Fibroblast of skin of abdomen (primary cell): ENCODE measurements around the gene SCGB1C1. TPM values are rescaled to one million over a fixed set of nuclear protein-coding genes. Genes with fewer than 3 reads are reported as not detected.
"Not testable (repeated sequence)": the region's sequence is repeated elsewhere in the genome, so short reads cannot be mapped to it uniquely, and the experiment has no call there.

Source experiments
- DNase-seq: peaks from one replicate; pipeline ENCODE4 v3.0.0-alpha.2; 2013
- polyA plus RNA-seq, 2 experiments: library from polyadenylated mRNA; unstranded; fragments of 120-200 nt; gene quantifications; one replicate each; pipeline ENCODE4 v1.2.1, GENCODE V29; 2013; ENCODE audit not compliant: insufficient read length in 2 of 2

Gene SCGB1C1
- not detected for polyA plus RNA-seq (2013, experiment 1 of 2; ENCODE audit: insufficient read length)
- not detected for polyA plus RNA-seq (2013, experiment 2 of 2; ENCODE audit: insufficient read length)

DNA sequence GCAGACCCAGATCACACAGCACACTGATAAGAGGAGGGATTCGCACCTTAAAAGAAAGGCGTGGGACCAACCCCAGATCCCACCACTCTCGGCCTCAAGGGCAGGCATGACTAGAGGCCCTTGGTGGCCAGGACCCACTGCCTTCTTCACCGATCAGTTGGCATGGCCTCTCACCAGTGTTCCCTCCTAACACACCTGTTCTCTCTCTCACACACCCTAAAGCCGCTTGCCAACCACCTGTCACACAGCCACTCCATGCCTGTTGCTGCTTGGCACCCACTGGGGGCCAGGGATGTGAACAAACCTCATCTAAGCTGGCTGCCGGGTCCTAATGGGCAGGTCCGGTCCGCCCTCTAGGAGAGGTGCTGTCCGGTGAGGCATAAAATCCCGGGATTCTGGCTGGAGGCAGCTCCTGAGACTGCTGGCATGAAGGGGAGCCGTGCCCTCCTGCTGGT, at the start of gene SCGB1C1:
TSS of gene SCGB1C1 (plus strand) at position 405 of the 455 bp plus-strand sequence. CDS start at position 427, 22 bp downstream.
- not testable (repeated sequence) for DNase-seq

DNA sequence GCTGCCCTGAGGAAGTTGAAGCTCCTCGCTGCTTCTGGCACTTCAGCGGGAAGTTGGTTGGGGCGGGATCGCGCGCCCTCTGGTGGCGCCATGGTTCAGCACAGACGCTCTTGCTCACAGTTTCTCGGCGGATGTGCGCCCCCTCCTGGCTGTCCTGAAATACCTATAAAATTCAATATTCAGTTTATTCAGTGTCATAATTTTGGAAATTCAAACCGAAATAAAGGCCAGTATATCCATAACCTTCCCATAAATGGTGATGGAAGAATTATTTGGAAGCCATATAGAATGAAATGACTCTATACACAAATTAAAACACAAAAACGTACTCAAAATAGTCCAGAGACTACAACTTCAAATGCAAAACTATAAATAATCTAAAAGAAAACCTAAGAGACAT, 12.6 kb upstream of the SCGB1C1 start:
- DNase-seq = not testable (repeated sequence)

DNA sequence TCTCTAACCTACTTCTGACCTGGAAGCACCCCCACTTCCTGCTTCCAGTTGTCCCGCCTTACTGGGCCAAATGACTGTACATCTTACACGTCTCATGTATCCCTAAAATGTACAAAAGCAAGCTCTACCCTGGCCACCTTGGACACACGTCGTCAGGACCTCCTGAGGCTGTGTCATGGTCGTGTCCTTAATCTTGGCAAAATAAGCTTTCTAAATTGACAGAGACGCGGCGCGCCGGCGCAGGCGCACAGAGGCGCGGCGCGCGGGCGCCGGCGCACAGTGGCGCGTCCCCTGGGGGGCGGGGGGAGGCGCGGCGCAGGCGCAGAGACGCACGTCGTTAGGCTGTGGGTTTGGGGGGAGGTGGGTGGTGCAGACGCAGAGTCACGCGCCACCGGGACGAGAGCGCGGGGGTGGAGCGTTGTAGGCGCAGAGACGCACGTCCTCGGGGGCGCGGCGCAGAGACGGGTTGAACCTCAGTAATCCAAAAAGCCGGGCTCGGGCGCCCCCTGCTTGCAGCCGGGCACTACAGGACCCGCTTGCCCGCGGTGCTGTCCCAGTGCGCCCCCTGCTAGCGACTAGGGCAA, 3.6 kb upstream of the SCGB1C1 start:
- DNase-seq = not testable (repeated sequence)

DNA sequence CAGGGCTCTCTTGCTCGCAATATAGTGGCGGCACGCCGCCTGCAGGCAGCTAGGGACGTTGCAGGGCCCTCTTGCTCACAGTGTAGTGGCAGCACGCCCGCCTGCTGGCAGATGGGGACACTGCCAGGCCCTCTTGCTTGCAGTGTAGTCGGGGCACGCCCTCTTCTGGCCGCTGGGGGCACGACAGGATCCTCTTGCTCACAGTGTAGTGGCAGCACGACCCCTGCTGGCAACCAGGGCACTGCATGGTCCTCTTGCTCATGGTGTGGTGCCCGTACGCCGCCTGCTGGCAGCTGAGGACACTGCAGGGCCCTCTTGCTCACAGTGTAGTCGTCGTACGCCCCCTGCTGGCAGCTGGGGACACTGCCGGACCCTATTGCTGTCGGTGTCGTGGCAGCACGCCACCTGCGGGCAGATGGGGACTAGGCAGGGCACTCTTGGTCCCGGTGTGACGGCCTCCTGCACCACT, 3.0 kb upstream of the SCGB1C1 start:
- not testable (repeated sequence) for DNase-seq

DNA sequence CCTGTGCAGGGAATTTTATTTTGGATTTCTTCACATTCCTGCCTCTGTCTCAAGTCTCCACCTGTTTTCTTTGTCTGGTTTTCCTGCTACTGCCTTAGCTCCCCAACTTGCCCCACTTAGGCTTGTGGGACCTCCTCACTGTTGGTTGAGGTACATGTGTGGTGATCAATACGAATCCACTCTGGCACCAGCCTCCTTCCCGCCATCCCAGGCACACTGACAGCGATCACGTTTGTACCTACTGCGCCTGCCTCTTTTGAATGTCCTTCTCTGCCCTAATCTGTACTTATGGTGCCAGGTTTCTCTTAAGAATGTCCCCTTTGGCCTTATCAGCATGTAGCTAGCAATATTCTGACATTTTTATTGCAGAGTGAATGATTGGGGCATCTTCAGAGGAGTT, 2.3 kb upstream of the SCGB1C1 start:
- not testable (repeated sequence) for DNase-seq

DNA sequence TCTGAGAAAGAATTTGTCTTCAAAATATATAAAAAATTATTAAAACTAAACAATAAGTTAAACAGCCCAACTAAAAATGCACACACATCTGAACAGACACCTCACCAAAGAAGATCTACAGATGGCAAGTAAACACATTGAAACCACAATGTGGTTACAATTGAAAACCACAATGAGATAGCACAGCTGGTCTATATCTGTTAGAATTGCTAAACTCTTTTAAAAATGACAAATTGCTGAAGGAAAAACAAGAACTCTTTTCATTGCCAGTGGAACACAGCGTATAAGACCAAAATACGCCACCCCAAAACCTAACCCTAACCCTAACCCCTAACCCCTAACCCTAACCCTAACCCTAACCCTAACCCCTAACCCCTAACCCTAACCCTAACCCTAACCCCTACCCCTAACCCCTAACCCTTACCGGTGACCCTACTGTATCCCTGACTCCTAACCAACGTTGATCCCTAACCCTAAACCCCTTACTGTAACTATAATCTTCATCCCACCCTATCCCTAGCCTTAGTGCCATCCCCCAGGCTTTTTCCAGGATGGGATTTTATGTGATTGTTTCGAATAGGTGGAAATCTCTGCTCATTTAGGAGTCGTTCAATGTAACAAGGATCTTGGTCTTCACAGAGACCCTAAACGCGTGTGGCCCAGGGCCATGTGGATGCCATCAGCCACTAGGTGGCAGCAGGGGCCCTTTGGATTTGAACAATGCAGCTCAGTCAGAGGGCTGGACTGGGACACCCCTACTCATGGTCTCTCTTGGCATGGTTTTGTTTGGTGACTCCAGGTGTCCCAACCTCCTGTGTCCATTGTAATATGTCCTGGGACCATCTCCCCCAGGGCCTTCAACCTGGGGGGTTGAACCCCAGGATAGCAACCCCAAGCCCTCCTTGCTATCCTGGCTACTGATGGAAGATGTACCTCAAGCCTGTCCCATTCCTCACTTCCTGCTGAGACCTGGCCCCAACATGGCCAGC, 1.1 kb upstream of the SCGB1C1 start:
- DNase-seq = not testable (repeated sequence)

DNA sequence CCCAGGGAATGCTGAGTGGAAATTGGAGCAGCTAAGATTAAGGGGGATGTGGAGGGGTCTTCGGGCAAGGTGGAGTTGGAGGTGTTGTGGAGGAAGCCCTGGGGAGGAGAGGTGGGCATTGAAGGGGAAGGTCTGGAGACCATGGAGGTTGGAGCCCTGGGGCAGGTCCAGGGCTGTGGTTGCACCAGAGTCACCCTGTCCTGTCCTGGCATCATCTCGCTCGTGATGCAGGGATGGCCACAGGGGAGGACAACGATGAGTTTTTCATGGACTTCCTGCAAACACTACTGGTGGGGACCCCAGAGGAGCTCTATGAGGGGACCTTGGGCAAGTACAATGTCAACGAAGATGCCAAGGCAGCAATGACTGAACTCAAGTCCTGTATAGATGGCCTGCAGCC, 603 bp downstream of the SCGB1C1 start:
- not testable (repeated sequence) for DNase-seq

DNA sequence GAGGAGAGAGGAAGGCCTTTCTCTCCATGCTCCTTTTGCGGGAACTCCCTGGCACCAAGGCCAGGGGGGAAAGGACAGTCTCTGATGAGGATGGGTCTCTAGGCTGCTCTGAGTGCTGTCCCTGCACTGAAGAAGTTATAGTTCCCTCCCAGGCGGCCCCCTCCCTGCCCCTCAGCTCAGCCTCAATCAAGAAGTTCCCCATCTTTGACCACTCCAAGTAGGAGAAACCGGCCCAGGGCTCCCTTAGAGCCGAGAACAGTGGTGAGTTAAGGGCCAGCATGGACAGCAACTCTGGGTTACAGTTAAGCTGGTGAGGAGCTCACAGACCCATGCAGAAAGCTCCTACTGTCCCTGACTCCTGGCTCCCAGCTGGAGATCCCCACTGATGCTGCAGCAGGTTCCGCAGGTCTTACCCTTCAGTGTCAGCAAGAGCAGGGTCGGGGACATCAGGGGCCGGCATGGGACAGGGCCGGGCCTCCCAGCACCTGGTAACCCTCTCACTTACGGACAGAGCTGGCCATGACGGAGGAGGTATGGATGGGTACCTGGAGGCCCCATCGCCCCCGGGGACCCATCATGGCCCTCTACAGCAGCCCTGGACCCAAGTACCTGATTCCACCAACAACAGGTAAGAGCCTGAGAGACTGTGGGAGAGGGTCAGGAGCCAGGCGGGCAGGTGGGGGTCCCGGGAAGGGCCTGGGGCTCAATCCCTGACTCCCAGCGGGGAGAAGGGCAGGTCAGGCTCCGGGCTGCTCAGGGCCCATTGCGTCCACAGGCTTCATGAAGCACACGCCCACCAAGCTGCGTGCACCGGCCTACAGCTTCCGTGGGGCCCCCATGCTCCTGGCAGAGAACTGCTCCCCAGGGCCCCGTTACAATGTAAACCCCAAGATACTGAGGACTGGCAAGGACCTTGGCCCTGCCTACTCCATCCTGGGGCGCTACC, 4.2 kb downstream of the SCGB1C1 start:
- DNase-seq = no peak

DNA sequence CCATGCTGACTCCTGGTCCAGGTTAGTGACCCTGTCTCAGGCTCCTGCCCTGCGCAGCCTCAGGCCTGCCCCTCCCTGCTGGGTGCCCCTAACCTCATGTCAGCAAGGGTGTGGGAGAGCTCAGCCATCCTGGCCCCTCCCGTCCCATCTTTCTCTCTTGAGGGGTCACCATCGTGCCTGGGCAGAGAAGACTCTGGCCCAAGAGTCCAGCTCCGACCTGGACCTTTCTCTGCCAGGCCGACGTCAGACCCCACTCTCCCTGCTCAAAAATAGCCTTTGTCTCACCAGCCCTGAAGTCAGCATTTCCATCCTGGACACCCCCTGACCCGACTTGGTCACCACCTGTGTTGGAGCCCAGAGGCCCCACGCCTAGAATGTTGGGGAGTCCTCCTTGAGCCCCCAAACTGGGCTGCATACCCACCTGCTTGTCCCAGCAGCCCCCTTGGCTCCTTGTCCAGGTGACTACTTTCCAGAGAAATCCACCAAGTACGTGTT, 4.9 kb downstream of the SCGB1C1 start:
- no peak for DNase-seq

DNA sequence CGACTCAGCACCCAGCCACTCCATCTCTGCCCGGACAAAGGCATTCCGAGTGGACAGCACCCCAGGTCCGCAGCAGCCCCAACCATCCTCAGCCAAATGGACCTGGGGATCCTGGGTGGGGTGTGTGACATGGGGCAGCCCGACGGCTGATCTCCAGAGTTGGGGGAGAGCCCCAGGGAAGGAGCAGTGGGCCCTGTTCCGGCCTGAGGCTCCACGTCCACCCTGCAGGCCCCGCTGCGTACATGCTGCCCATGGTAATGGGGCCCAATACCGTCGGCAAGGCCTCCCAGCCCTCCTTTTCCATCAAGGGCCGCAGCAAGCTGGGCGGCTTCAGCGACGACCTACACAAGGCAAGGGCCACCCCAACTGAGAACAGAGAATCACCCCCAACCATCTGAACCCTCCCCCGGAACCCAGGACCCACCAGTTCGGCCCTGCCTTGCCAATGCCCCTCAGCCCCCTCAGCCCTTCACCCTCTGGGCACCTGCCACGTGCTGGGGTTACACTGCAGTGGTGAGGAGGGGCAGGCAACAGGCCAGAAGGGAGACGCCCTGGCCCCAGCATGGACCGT, 5.4 kb downstream of the SCGB1C1 start:
- no peak for DNase-seq

DNA sequence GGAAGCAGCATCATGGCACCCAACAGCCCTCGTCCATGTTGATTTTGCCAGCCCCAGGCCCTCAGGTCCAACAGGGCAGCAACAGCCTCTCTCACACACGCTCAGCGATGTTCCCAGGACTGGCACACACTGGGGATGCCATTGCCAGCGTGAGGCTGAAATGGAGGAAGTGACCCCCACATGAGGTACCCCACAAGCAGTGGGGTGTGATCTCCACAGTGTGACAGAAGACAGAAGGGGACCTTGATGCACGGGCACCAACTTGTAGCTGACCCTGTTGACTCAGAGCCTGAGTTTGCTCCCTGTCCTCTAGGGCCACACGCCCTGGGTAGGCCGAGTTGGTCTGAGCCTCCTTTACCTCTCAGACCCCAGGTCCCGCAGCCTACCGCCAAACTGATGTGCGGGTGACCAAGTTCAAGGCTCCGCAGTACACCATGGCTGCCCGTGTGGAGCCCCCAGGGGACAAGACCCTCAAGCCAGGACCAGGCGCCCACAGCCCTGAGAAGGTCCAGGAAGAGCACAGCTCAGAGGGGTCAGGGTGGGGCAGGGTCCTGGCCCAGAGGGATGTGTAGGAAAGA, 6.2 kb downstream of the SCGB1C1 start:
- no peak for DNase-seq

DNA sequence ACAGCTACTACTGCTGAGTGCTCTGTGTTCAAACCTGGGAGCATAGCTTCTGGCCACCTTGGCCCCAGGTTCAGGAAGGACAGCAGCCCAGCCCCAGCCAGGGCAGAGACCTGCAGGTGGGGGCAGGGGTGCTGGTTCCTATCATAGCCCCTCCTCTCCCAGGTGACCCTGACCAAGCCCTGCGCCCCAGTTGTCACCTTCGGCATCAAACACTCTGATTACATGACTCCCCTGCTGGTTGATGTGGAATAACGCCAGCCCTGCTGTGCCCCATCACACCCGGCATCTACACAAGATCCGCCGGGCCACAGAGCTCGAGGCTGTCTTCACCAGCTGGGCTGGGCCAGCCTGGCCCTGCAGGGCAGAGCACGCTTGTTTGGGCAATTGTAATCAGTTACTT, 6.9 kb downstream of the SCGB1C1 start:
- DNase-seq = no peak

DNA sequence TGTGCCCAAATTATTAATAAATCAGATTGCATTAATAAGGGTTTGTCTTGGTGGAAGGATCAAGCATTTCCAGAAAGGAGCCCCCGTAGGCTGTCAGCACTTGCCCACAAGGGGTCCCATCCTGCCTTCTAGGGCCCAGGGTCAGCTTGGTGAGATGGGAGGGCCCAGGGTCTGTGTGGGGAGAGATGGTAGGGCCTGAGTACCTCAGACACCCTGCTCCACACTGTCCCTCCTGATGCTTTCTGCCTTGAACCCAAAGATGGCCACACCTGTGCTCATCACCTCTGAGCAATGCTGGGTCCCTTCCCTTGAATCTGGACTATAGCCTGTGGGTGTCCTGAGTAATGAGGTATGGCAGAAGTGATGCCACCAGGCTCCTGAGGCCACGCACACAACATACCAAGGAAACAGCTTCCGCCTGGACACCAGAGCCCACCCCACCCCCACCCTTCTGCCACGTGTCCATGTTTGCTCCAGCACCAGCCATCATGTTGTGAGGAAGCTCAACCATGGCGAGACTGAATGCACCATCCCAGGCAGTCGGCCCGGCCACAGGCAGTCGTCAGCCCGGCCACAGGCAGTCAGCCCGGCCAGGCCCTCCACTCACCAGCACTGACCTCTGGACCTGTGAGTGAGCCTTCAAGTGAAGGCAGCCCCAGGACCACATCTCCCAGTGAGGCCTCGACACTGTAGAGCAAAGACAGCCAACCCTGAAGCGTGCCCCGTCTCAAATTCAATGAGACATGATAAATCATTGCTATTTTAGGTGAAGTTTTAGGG, 7.5 kb downstream of the SCGB1C1 start:
- DNase-seq = no peak

DNA sequence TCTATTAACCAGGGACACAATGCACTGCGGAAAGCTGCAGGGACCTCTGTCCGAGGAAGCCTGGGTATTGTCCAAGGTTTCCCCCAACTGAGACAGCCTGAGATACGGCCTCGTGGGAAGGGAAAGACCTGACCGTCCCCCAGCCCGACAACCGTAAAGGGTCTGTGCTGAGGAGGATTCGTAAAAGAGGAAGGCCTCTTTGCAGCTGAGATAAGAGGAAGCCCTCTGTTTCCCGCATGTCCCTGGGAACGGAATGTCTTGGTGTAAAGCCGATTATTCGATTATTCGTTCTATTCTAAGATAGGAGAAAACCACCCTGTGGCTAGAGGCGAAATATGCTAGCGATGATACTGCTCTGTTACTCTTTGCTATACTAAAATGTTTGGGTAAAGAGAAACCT, 9.1 kb downstream of the SCGB1C1 start:
- DNase-seq = no peak

DNA sequence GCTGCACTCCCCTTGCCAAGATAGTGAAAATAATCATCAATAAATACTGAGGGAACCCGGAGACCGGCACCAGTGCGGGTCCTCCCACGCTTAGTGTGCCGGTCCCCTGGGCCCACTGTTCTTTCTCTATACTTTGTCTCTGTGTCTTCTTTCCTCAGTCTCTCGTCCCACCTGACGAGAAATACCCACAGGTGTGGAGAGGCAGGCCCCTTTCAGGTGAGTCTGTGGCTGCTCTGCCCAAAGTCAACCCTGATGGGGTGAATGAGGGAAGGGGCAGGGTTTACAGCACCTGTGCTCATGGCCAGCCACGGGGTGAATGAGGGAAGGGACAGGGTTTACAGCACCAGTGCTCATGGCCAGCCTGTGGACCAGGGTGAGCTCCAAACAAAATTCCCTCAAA, 9.6 kb downstream of the SCGB1C1 start:
- DNase-seq = no peak

DNA sequence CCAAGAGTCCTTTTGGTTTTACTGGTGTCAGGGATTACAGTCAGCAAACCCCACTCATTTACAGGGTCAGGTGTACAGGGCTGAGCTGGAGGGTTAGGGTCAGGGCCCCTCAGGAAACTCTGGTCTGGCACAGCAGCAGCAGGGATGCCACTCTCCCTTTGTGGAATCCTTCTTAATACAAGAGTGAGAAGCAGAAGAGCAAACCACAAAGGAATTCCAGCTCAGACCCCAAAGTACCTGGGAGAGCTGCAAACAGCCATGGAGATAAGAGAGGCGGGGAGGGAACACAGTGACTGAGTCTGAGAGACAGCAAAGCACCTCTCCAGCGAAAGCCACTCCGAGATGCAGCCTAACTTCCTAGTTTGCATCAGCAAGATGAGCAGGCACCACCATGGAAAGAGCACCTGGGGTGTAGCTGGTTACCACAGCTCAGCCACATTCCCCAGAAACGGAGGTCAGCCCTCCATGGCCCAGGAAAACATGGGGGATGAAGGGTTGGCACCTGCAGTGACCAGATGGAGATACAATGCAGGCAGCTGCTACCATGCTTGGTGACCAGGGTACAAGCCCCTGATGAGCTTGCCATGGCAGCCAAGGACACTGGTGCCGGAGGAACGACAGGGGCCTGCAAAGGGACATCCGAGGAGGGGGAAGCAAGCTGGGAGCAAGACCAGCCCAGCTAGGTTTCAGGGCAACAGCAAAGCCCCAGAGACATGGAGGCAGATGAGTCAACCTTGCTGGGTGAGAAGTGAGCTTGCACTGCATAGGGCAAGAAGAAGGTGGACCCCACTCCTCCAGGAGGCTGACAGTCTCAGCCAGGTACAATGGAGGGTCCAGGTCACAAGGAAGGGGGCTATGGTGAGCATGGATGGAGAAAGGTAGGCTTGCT, 10.4 kb downstream of the SCGB1C1 start:
- DNase-seq = no peak

DNA sequence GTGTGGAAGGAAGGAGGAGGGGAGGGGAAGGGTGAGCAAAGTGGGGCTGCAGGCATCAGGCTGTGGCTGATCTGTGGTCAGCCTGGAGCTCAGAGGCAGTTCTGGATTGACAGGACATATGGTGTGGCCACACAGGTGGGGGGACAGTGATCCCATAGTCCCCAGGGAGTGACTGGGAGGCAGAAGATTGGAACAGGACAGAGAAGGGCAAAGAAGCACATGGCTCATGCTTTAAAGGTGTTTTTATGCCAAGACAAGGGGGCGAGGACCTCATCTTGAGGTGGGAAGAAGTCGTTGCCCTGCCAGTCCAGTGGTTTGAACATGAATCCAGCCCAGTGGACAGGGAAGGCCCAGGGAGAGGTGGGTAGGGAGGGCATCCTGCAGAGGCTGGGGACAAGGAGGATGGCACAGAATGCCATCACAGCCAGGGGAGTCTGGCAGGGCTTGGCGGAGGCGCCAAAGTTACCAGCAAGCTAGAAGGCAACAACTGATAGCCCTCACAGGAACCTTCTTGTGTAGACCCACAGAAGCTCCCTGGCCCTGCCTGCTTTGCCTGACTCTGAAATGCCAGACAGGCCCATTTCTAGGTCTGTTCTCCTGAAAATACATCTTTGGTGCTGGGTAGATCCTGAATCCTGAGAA, 11.2 kb downstream of the SCGB1C1 start:
- DNase-seq = no peak

DNA sequence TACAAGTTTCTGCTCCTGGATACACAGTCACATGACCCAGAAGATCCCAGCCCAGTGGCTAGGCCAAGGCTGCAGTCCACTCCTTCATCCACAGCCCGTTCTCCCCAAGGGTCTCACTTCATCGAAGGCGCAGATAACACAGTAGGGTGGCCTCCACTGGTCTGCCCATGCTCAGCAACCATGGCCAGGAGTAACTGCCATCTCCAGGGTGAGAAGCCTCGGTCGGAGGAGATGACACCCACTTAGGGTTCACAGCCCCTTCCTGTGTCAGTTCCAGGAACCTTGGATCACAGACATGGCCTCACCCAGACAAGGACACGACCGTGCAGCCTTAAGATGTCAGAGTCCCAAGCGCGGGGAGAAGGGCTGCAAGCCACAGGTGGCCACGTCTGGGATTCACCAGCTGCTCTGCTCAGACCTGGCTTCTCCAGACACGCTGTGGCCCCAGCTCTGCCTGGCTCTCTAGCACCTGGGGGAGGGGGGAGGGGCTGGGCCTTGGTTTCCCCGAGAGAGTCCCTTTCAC, 11.8 kb downstream of the SCGB1C1 start:
- no peak for DNase-seq
